HepG2 (cell line): ENCODE results near the gene RNF168. TPM values are rescaled to one million over a fixed set of nuclear protein-coding genes. Genes with fewer than 3 reads are reported as not detected.
"Not testable (repeated sequence)": the region's sequence is repeated elsewhere in the genome, so short reads cannot be mapped to it uniquely, and the experiment has no call there.

Experiments
- ATAC-seq: fragments of 200-7000 bp; cut with Tn5 transposase; 3 replicates; pipeline ENCODE4 v1.9.1; 2020; ENCODE audit warnings: mild to moderate bottlenecking, moderate library complexity
- BruUV-seq: library from RNA; stranded (reverse); fragments of 400-500 nt; replicated peaks from 2 replicates; lab custom pipeline; 2021; lab: Mats Ljungman, UMichigan
- CTCF ChIA-PET: fragments of 300-600 bp; formaldehyde crosslinking; extraction: SDS; loops from one replicate; lab custom pipeline; 2021; ENCODE audit warnings: low total read pairs, inconsistent platforms, low intra/inter-chr PET ratio; lab: Yijun Ruan, JAX
- POLR2A ChIA-PET: fragments of 350-600 bp; sonication (Branson Sonifier 250); formaldehyde crosslinking; loops from one replicate; lab custom pipeline; 2020; ENCODE audit warnings: antibody characterized with exemption, inconsistent platforms; lab: Yijun Ruan, JAX
- DNase-seq: peaks from one replicate; pipeline ENCODE4 v3.0.0-alpha.2; 2015; ENCODE audit warnings: low spot score
- FAIRE-seq: peaks from 3 replicates; lab custom pipeline; 2011; peaks lifted over from hg19 to GRCh38; lab: Jason Lieb, UNC
- H2AFZ ChIP-seq: one replicate; pipeline ENCODE4 v1.6.1; 2011; ENCODE audit warnings: low read length, inconsistent platforms
- H3K27ac ChIP-seq: fragments of 300-600 bp; 3 replicates; pipeline ENCODE4 v1.8.0; 2011; ENCODE audit warnings: mixed run types, mild to moderate bottlenecking, mixed read lengths, low read length, inconsistent platforms; ENCODE audit not compliant: insufficient read depth; ENCODE audit errors: extremely low read length
- H3K27me3 ChIP-seq, 2 experiments: fragments of 200-600 bp in 1 of 2; 2 replicates in 1 of 2; 3 replicates in 1 of 2; pipeline versions ENCODE4 v1.6.0 to v1.8.0; 2011; ENCODE audit warnings: low read length in 2 of 2, mild to moderate bottlenecking in 2 of 2, moderate library complexity in 2 of 2, inconsistent platforms in 1 of 2; ENCODE audit not compliant: insufficient read depth in 2 of 2, control insufficient read depth in 1 of 2
- H3K36me3 ChIP-seq, 2 experiments: fragments of 200-600 bp in 1 of 2; replicated peaks in 1 of 2; 2 replicates in 1 of 2; 3 replicates in 1 of 2; pipeline versions ENCODE4 v1.5.1 to v1.8.0; 2011; ENCODE audit warnings: low read length in 2 of 2, inconsistent platforms in 1 of 2; ENCODE audit not compliant: insufficient read depth in 2 of 2, control insufficient read depth in 1 of 2
- H3K4me1 ChIP-seq: 2 replicates; pipeline ENCODE4 v1.5.1; 2012; ENCODE audit warnings: low read length, inconsistent platforms; ENCODE audit not compliant: insufficient read depth
- H3K4me2 ChIP-seq: 2 replicates; pipeline ENCODE4 v1.6.0; 2011; ENCODE audit warnings: low read depth, low read length, inconsistent platforms
- H3K4me3 ChIP-seq, 3 experiments: fragments of 200-600 bp in 1 of 3; sonication (generic), shearing (Covaris generic) in 1 of 3; replicated peaks in 1 of 3; 2 replicates each; pipeline ENCODE4 v1.5.1; 2011 to 2016; ENCODE audit warnings: low read length in 3 of 3, inconsistent platforms in 2 of 3, low read depth in 2 of 3, mild to moderate bottlenecking in 2 of 3, control low read depth in 1 of 3, mixed read lengths in 1 of 3; ENCODE audit not compliant: insufficient read depth in 1 of 3
- H3K79me2 ChIP-seq: one replicate; pipeline ENCODE4 v1.6.1; 2011; ENCODE audit warnings: low read length, inconsistent platforms; ENCODE audit not compliant: insufficient read depth
- H3K9ac ChIP-seq: 2 replicates; pipeline ENCODE4 v1.6.0; 2011; ENCODE audit warnings: mild to moderate bottlenecking, low read depth, low read length, inconsistent platforms; ENCODE audit not compliant: insufficient read depth
- H3K9me3 ChIP-seq: 2 replicates; pipeline ENCODE4 v1.5.1; 2012; ENCODE audit warnings: mild to moderate bottlenecking, low read length
- H4K20me1 ChIP-seq: 2 replicates; pipeline ENCODE4 v1.6.0; 2011; ENCODE audit warnings: inconsistent platforms, mild to moderate bottlenecking, low read length, moderate library complexity; ENCODE audit not compliant: insufficient read depth
- GLI4 ChIP-seq: sonication (generic); formaldehyde crosslinking; IDR thresholded peaks from 2 replicates; pipeline ENCODE4 v1.5.1; 2020; ENCODE audit warnings: missing genetic modification reagents, mild to moderate bottlenecking, moderate library complexity, borderline replicate concordance
- MED8 ChIP-seq: sonication (generic); formaldehyde crosslinking; IDR thresholded peaks from 2 replicates; pipeline ENCODE4 v1.8.1; 2023; ENCODE audit warnings: mild to moderate bottlenecking, missing genetic modification reagents; ENCODE audit not compliant: insufficient replicate concordance
- SP2 ChIP-seq: sonication (generic); formaldehyde crosslinking; IDR thresholded peaks from 2 replicates; pipeline ENCODE4 v1.5.1; 2020; ENCODE audit warnings: mild to moderate bottlenecking, missing genetic modification reagents
- ZNF138 ChIP-seq: sonication (generic); formaldehyde crosslinking; IDR thresholded peaks from 2 replicates; pipeline ENCODE4 v1.5.0; 2020; ENCODE audit warnings: mild to moderate bottlenecking, low read depth, missing genetic modification reagents
- ZNF431 ChIP-seq: sonication (generic); formaldehyde crosslinking; IDR thresholded peaks from 2 replicates; pipeline ENCODE4 v1.9.0; 2022; ENCODE audit warnings: missing genetic modification reagents, low read depth, mild to moderate bottlenecking, borderline replicate concordance
- WGBS: methylation state at CpG from one replicate; pipeline ENCODE4 v1.1.6; 2017; ENCODE audit warnings: low lambda C conversion rate; 5-methylcytosine and 5-hydroxymethylcytosine counted together
- in situ Hi-C: cut with HindIII; loops from 2 replicates; pipeline ENCODE4 v1.10.0; 2017; ENCODE audit warnings: low pct_unique_long_range_greater_than_20kb; ENCODE audit not compliant: extremely low pct_ligation_motif_present
- intact Hi-C: fragments of 100-400 bp; cut with micrococcal nuclease; formaldehyde crosslinking; loops from one replicate; pipeline ENCODE4 v1.10.0; 2022; ENCODE audit not compliant: unreplicated experiment
- polyA plus RNA-seq, 8 experiments: library from polyadenylated mRNA; depleted of rRNA in 3 of 8; stranded (reverse) in 7 of 8; unstranded in 1 of 8; fragments of >200 nt; fragmentation: Illumina TruSeq in 4 of 8; extraction: Trizol in 4 of 8; gene quantifications; 2 replicates each; pipeline versions ENCODE4 v1.2.1 to v1.2.3, GENCODE V29; 2011 to 2016; ENCODE audit warnings: low read depth in 4 of 8, missing spikeins in 1 of 8, mixed read lengths in 1 of 8; ENCODE audit not compliant: insufficient read depth in 1 of 8
- total RNA-seq, 5 experiments: library from RNA; depleted of rRNA; stranded (reverse); fragments of >200 nt; fragmentation: Illumina TruSeq; extraction: Trizol; gene quantifications; 2 replicates each; pipeline ENCODE4 v1.2.3, GENCODE V29; 2016; ENCODE audit warnings: low read depth in 1 of 5
- TF ChIP-seq, protein P1 (sequence below): IDR thresholded peaks from 2 replicates; pipeline ENCODE4 v1.6.1; 2016; ENCODE audit warnings: missing genetic modification reagents, missing compliant biosample characterization
- TF ChIP-seq, protein P2 (sequence below): sonication (generic); formaldehyde crosslinking; IDR thresholded peaks from 2 replicates; pipeline ENCODE4 v1.5.0; 2020; ENCODE audit warnings: mild to moderate bottlenecking, missing genetic modification reagents
- TF ChIP-seq, protein P3 (sequence below): sonication (generic); formaldehyde crosslinking; IDR thresholded peaks from 2 replicates; pipeline ENCODE4 v1.8.0; 2022; ENCODE audit warnings: missing genetic modification reagents, low read depth, mild to moderate bottlenecking, borderline replicate concordance

RNF168 gene
- total and polyA plus RNA-seq, 2 of the 13 experiments (the other 11 are each of a cell fraction or from before 2014, with no cell fraction given) = 3.7 to 22.9 TPM

DNA sequence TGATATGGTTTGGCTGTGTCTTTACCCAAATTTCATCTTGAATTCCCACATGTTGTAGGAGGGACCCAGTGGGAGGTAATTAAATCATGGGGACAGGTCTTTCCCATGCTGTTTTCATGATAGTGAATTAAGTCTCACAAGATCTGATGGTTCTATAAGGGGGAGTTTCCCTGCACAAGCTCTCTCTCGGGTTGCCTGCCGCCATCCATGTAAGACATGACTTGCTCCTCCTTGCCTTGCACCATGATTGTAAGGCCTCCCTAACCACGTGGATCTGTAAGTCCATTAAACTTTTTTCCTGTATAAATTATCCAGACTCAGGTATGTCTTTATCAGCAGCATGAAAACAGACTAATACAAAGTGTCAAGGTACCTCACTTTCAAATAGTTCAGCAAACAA lies 46.6 kb upstream of the RNF168 start:
- H4K20me1 ChIP-seq, H3K27ac ChIP-seq, intact Hi-C loops, H2AFZ ChIP-seq, BruUV-seq, H3K36me3 ChIP-seq, POLR2A ChIA-PET, H3K4me3 ChIP-seq, DNase-seq: not testable (repeated sequence)
- TF ChIP-seq ZNF431 = 0 out of 2 replicates have a peak, but pooled peaks have one; percentile 41
- TF ChIP-seq, all 625 proteins: peak for 1; not testable (repeated sequence) for 624
- Histone ChIP-seq H3K4me1 (peaks cover 13% of the 10 kb centered on the region), H3K9me3 (peaks cover 19% of the 10 kb centered on the region)
- H3K27me3 ChIP-seq, CTCF ChIA-PET, H3K79me2 ChIP-seq, ATAC-seq, FAIRE-seq, H3K4me2 ChIP-seq, H3K9ac ChIP-seq, in situ Hi-C loops: not testable (repeated sequence)
- WGBS = 60% methylated on average over 3 of the region's 3 CpGs

DNA sequence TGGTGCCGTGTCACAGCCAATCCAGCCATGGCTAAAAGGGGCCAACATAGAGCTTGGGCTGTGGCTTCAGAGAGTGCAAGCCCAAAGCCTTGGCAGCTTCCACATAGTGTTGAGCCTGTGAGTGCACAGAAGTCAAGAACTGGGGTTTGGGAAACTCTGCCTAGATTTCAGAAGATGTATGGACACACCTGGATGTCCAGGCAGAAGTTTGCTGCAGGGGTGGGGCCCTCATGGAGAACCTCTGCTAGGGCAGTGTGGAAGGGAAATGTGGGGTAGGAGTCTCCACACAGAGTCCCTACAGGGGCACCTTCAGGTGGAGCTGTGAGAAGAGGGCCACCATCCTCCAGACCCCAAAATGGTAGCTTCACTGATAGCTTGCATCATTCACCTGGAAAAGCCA lies 45.7 kb upstream of the RNF168 start:
- H3K4me2 ChIP-seq, H3K27ac ChIP-seq, ATAC-seq, POLR2A ChIA-PET, H2AFZ ChIP-seq, BruUV-seq, intact Hi-C loops, DNase-seq, H3K36me3 ChIP-seq, H3K27me3 ChIP-seq, FAIRE-seq, in situ Hi-C loops, H4K20me1 ChIP-seq, H3K4me3 ChIP-seq, H3K9ac ChIP-seq, CTCF ChIA-PET, H3K79me2 ChIP-seq: not testable (repeated sequence)
- WGBS = no CpG with 5 or more reads among the region's 1 CpG
- Histone ChIP-seq H3K9me3 (peaks cover 19% of the 10 kb centered on the region), H3K4me1 (peaks cover 13% of the 10 kb centered on the region)

DNA sequence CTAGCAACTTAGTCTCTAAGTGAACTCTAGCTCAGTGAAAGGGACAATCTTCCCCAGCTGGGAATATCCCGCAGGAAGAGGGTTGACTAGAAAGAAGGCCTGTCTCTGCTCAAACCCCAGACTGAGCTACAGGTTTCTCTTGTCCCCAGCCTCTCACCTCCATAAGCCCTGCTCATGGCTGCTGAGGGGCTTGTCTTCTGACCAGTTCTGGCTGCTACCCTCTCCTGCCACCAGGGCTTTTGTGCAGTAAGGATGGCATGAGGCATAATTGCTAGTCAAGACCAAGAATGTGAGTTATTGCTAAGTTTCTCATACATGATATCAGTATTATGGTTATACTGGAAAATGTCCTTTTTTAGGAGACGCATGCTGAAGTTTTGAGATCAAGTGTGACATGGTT lies 43.5 kb upstream of the RNF168 start:
- Histone ChIP-seq H2AFZ (no peak overlapping the region), H4K20me1 (no peaks in the 10 kb centered on the region), H3K9ac (no peak overlapping the region), H3K4me3 (no peak overlapping the region), H3K36me3 (no peaks in the 10 kb centered on the region), H3K27me3 (0 out of 5 replicates have a peak, but pooled peaks cover 0 to 2% of the 10 kb centered on the region in 2 experiments), H3K4me2 (no peak overlapping the region), H3K9me3 (peaks cover 19% of the 10 kb centered on the region), H3K4me1 (peaks cover 13% of the 10 kb centered on the region), H3K27ac (no peak overlapping the region), H3K79me2 (no peaks in the 10 kb centered on the region)
- intact Hi-C loops = no loop called here
- DNase-seq (no peak), FAIRE-seq (no peak), ATAC-seq (peak; percentile 82)
- WGBS = 76% methylated on average over 2 of the region's 2 CpGs
- in situ Hi-C loops = no loop called here
- BruUV-seq = no TSS peak
- CTCF ChIA-PET = no interaction called here
- POLR2A ChIA-PET = no interaction called here
- TF ChIP-seq, protein P1, sequence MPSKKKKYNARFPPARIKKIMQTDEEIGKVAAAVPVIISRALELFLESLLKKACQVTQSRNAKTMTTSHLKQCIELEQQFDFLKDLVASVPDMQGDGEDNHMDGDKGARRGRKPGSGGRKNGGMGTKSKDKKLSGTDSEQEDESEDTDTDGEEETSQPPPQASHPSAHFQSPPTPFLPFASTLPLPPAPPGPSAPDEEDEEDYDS (CRISPR knock-in tag) = no peak
- TF ChIP-seq, protein P2, sequence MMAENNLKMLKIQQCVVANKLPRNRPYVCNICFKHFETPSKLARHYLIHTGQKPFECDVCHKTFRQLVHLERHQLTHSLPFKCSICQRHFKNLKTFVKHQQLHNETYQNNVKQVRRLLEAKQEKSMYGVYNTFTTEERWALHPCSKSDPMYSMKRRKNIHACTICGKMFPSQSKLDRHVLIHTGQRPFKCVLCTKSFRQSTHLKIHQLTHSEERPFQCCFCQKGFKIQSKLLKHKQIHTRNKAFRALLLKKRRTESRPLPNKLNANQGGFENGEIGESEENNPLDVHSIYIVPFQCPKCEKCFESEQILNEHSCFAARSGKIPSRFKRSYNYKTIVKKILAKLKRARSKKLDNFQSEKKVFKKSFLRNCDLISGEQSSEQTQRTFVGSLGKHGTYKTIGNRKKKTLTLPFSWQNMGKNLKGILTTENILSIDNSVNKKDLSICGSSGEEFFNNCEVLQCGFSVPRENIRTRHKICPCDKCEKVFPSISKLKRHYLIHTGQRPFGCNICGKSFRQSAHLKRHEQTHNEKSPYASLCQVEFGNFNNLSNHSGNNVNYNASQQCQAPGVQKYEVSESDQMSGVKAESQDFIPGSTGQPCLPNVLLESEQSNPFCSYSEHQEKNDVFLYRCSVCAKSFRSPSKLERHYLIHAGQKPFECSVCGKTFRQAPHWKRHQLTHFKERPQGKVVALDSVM (CRISPR knock-in tag) = no peak
- TF ChIP-seq ZNF138 (CRISPR knock-in tag) = no peak
- TF ChIP-seq, protein P3, sequence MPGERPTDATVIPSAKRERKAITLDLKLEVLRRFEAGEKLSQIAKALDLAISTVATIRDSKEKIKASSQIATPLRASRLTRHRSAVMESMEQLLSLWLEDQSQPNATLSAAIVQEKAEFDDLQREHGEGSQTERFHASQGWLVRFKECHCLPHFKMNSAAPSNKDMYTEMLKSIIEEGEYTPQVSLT (CRISPR knock-in tag) = no peak
- TF ChIP-seq SP2 = no peak
- no peak for TF ChIP-seq MED8 (CRISPR knock-in tag)
- no peak for TF ChIP-seq GLI4 (CRISPR knock-in tag)
